Memory B cell (primary cell): ENCODE data around the gene SPEM2.
"Not testable (repeated sequence)": the region's sequence is repeated elsewhere in the genome, so short reads cannot be mapped to it uniquely, and the experiment has no call there.

Experiments used
- ATAC-seq: fragments of 150-1000 bp; cut with Tn5 transposase; 2 replicates; pipeline ENCODE4 v1.10.0; 2021; ENCODE audit warnings: low read depth, mild to moderate bottlenecking, moderate library complexity
- DNase-seq, 2 donors: peaks; one replicate each; pipeline ENCODE4 v3.0.0; 2022; ENCODE audit warnings: low spot score in 2 of 2
- H3K27ac Mint-ChIP-seq: one replicate; pipeline ENCODE4 v1.8.0; 2022; ENCODE audit warnings: mild to moderate bottlenecking, moderate library complexity, mixed read lengths
- H3K27me3 Mint-ChIP-seq: one replicate; pipeline ENCODE4 v1.8.0; 2022; ENCODE audit warnings: mixed read lengths
- H3K36me3 Mint-ChIP-seq: one replicate; pipeline ENCODE4 v1.8.0; 2022; ENCODE audit warnings: mild to moderate bottlenecking, mixed read lengths
- H3K4me1 Mint-ChIP-seq: one replicate; pipeline ENCODE4 v1.8.0; 2022; ENCODE audit warnings: mixed read lengths
- H3K4me3 Mint-ChIP-seq: one replicate; pipeline ENCODE4 v1.8.0; 2022; ENCODE audit warnings: mild to moderate bottlenecking, moderate library complexity, mixed read lengths
- H3K9me3 Mint-ChIP-seq: one replicate; pipeline ENCODE4 v1.8.0; 2022; ENCODE audit warnings: mixed read lengths

SPEM2 gene

GRCh38 chr17:7460850-7461660, 35.6 kb downstream of the SPEM2 start:
- DNase-seq (no peak), ATAC-seq (no peak)
- Mint-ChIP-seq H3K4me1 (no peaks in the 10 kb centered on the region), H3K9me3 (no peaks in the 10 kb centered on the region), H3K4me3 (no peak overlapping the region), H3K27me3 (no peaks in the 10 kb centered on the region), H3K36me3 (peaks cover 6% of the 10 kb centered on the region), H3K27ac (no peak overlapping the region)

GRCh38 chr17:7462474-7463371, 37.3 kb downstream of the SPEM2 start:
- Mint-ChIP-seq H3K27ac (no peak overlapping the region), H3K4me3 (no peak overlapping the region), H3K27me3 (no peaks in the 10 kb centered on the region), H3K4me1 (peaks cover 10% of the 10 kb centered on the region), H3K36me3 (peaks cover 14% of the 10 kb centered on the region), H3K9me3 (no peaks in the 10 kb centered on the region)
- no peak for DNase-seq
- ATAC-seq, result no peak

GRCh38 chr17:7463372-7463846, 38.0 kb downstream of the SPEM2 start:
- no peak overlapping the region for H3K27ac Mint-ChIP-seq
- no peaks in the 10 kb centered on the region for H3K27me3 Mint-ChIP-seq

GRCh38 chr17:7464081-7464480, 38.7 kb downstream of the SPEM2 start:
- no peaks in the 10 kb centered on the region for H3K27me3 Mint-ChIP-seq
- ATAC-seq (no peak), DNase-seq (no peak)
- H3K9me3 Mint-ChIP-seq, result no peaks in the 10 kb centered on the region
- H3K4me1 Mint-ChIP-seq, result peaks cover 14% of the 10 kb centered on the region
- H3K27ac Mint-ChIP-seq, result no peak overlapping the region
- H3K4me3 Mint-ChIP-seq, result no peak overlapping the region
- peaks cover 18% of the 10 kb centered on the region for H3K36me3 Mint-ChIP-seq

More at GRCh38 chr17:7463372-7463846, 38.0 kb downstream of the SPEM2 start:
- no peaks in the 10 kb centered on the region for H3K9me3 Mint-ChIP-seq
- H3K4me3 Mint-ChIP-seq, result no peak overlapping the region
- H3K4me1 Mint-ChIP-seq, result peaks cover 10% of the 10 kb centered on the region
- H3K36me3 Mint-ChIP-seq, result peaks cover 14% of the 10 kb centered on the region
- ATAC-seq, result no peak
- no peak for DNase-seq

GRCh38 chr17:7465597-7466275, 40.3 kb downstream of the SPEM2 start:
- no peak for ATAC-seq
- Mint-ChIP-seq H3K27ac (no peak overlapping the region), H3K4me3 (no peak overlapping the region)

GRCh38 chr17:7466318-7466638, 40.9 kb downstream of the SPEM2 start:
- no peak for DNase-seq
- Mint-ChIP-seq H3K4me3 (no peak overlapping the region), H3K36me3 (peaks cover 18% of the 10 kb centered on the region), H3K9me3 (no peaks in the 10 kb centered on the region), H3K4me1 (peaks cover 14% of the 10 kb centered on the region), H3K27me3 (no peaks in the 10 kb centered on the region), H3K27ac (no peak overlapping the region)
- ATAC-seq, result no peak

More at GRCh38 chr17:7465597-7466275, 40.3 kb downstream of the SPEM2 start:
- H3K27me3 Mint-ChIP-seq, result no peaks in the 10 kb centered on the region
- peaks cover 18% of the 10 kb centered on the region for H3K36me3 Mint-ChIP-seq
- DNase-seq, result no peak
- H3K9me3 Mint-ChIP-seq, result no peaks in the 10 kb centered on the region
- peaks cover 14% of the 10 kb centered on the region for H3K4me1 Mint-ChIP-seq

- H3K9me3 Mint-ChIP-seq, result no peaks in the 10 kb centered on the region
- peaks cover 15% of the 10 kb centered on the region for H3K4me1 Mint-ChIP-seq
- ATAC-seq (no peak), DNase-seq (no peak)
- H3K36me3 Mint-ChIP-seq, result peaks cover 18% of the 10 kb centered on the region
- no peaks in the 10 kb centered on the region for H3K27me3 Mint-ChIP-seq
- no peak overlapping the region for H3K27ac Mint-ChIP-seq
- no peak overlapping the region for H3K4me3 Mint-ChIP-seq
Observed at GRCh38 chr17:7466639-7467341, 41.4 kb downstream of the SPEM2 start.

GRCh38 chr17:7467498-7467897, 42.1 kb downstream of the SPEM2 start:
- Mint-ChIP-seq H3K27ac (no peak overlapping the region), H3K9me3 (no peaks in the 10 kb centered on the region), H3K36me3 (peaks cover 18% of the 10 kb centered on the region), H3K4me3 (no peak overlapping the region), H3K27me3 (no peaks in the 10 kb centered on the region), H3K4me1 (peaks cover 18% of the 10 kb centered on the region)
- no peak for DNase-seq
- peak; percentile 53 for ATAC-seq

- H3K4me3 Mint-ChIP-seq, result no peak overlapping the region
Observed at GRCh38 chr17:7468290-7468689, 42.9 kb downstream of the SPEM2 start.

GRCh38 chr17:7468804-7469389, 43.5 kb downstream of the SPEM2 start:
- no peaks in the 10 kb centered on the region for H3K27me3 Mint-ChIP-seq
- ATAC-seq, result no peak
- H3K4me1 Mint-ChIP-seq, result peaks cover 18% of the 10 kb centered on the region
- H3K4me3 Mint-ChIP-seq, result no peak overlapping the region
- H3K27ac Mint-ChIP-seq, result no peak overlapping the region
- no peak for DNase-seq
- peaks cover 14% of the 10 kb centered on the region for H3K36me3 Mint-ChIP-seq
- H3K9me3 Mint-ChIP-seq, result no peaks in the 10 kb centered on the region

More at GRCh38 chr17:7468290-7468689, 42.9 kb downstream of the SPEM2 start:
- Mint-ChIP-seq H3K27ac (no peak overlapping the region), H3K27me3 (no peaks in the 10 kb centered on the region), H3K9me3 (no peaks in the 10 kb centered on the region), H3K4me1 (peaks cover 18% of the 10 kb centered on the region), H3K36me3 (peaks cover 16% of the 10 kb centered on the region)
- DNase-seq (no peak), ATAC-seq (no peak)

GRCh38 chr17:7469843-7470242, 44.4 kb downstream of the SPEM2 start:
- not testable (repeated sequence) for H3K27me3 Mint-ChIP-seq, H3K4me3 Mint-ChIP-seq, H3K9me3 Mint-ChIP-seq, H3K27ac Mint-ChIP-seq, DNase-seq, ATAC-seq
- Mint-ChIP-seq H3K36me3 (peaks cover 14% of the 10 kb centered on the region), H3K4me1 (peaks cover 18% of the 10 kb centered on the region)

GRCh38 chr17:7470457-7470973, 45.1 kb downstream of the SPEM2 start:
- not testable (repeated sequence) for ATAC-seq

GRCh38 chr17:7471729-7472128, 46.3 kb downstream of the SPEM2 start:
- peaks cover 5% of the 10 kb centered on the region for H3K36me3 Mint-ChIP-seq
- peaks cover 22% of the 10 kb centered on the region for H3K4me1 Mint-ChIP-seq
- ATAC-seq, result no peak
- H3K27me3 Mint-ChIP-seq, result no peaks in the 10 kb centered on the region
- no peak overlapping the region for H3K4me3 Mint-ChIP-seq
- DNase-seq, result no peak
- no peaks in the 10 kb centered on the region for H3K9me3 Mint-ChIP-seq
- peak overlapping the region; percentile 12 for H3K27ac Mint-ChIP-seq

More at GRCh38 chr17:7470457-7470973, 45.1 kb downstream of the SPEM2 start:
- peaks cover 14% of the 10 kb centered on the region for H3K36me3 Mint-ChIP-seq
- not testable (repeated sequence) for H3K9me3 Mint-ChIP-seq, DNase-seq, H3K27me3 Mint-ChIP-seq, H3K27ac Mint-ChIP-seq, H3K4me3 Mint-ChIP-seq
- peaks cover 18% of the 10 kb centered on the region for H3K4me1 Mint-ChIP-seq
